HG03457 (cell line): ENCODE measurements around the gene WDR87.

Experiments
- ATAC-seq: cut with Tn5 transposase; IDR thresholded peaks from one replicate; pipeline ENCODE4 v1.9.1; 2021; ENCODE audit warnings: moderate number of reproducible peaks; ENCODE audit not compliant: unreplicated experiment

Gene WDR87

DNA sequence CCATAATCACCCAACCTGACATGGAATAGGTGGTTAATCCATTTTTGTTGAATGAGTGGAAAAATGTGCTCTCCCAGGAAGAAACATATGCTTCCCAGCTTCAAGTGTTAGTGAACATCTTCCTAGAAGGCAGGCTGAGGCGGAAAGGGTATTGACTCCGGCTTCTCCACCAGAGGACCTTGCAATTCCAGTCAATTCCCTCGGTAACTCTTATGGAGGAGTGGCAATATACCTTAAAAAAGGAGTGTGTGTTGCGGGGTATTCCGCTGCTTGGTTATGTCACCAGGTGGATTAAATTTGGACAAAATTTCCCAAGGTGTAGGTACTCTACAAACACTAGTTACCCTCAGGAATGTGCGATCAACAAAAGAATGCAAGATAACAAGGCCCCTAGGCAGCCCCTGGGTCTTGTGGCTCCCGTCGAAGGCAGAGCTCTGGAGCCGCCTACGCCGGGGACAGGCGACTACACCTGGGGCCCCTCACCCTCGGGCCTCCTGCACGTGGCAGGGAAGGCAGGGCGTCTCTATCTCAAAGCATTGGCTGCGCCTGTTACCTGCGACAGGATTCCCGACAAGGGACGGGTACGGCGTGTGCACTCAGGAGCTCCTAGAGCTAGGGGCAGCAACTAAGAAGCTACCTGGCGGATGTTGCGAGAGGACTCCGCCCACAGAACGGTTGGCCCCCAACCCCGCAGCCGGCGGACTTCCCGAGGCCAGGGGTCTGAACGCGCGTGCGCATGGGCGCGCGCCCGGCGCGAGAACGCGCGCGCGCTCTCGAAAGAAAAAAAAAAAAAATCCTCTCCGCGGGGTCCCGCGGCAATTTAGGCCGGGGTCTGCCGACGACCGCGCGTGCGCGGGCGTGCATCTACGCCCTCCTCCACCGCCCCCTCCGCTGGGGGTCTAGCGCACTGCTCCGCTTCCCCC is at the start of gene WDR87:
Gene WDR87, minus strand, starts transcription at position 649 of the 923 bp plus-strand sequence. CDS start 8,355 bp downstream, outside the sequence.
- ATAC-seq, result no peak

DNA sequence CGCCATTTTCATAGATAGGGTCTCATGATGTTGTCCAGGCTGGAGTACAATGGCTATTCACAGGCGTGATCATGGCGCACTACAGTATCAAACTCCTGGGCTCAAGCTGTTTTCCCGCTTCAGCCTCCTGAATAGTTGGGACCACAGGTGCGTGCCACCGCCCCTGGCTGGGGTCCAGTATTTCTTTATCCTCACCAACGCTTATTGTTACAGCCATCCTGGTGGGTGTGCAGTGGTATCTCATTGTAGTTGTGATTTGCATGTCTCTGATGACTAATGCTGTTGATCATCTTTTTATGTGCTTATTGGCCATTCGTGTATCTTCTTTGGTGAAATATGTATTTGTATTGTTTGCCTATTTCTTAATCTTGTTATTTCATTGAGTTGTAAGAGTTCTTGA is 49.6 kb upstream of the WDR87 start:
- ATAC-seq, result no peak

DNA sequence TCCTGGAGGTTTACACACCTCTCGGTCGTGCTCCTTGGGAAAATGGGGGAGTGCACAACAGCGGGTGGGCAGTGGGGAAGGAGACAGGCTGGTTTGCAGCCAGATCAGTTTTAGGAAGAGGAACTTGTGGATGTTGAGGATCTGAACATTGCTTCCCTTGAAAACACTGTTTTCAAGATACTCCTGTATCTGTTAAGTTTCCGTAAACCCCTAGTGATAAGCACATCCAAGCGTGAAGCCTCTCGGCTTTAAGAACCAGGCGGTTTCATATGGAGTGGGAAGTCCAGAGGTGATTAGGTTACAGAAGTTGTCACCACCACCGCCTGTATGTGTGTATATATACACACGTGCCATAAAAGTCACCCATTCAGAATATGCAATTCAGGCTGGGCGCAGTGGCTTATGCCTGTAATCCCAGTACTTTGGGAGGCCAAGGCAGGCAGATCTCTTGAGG is 48.1 kb upstream of the WDR87 start:
- no peak for ATAC-seq

DNA sequence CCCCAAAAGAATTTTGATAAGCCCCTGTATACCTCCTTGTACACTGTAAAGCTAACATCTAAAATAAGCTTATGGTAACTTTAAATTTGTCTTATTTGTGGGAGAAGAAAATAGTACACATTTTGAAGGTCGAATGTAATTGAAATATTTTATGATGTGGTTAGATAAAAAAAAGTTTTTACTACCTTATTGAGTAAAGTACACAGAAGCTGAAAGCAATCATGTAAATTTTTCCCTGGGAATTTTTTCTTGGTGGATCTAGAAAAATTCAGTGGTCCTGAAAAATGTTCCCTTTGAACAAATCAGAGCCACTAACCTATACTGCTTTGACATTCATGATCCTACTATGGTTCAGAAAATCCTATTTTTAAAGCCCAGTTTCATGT is 47.5 kb upstream of the WDR87 start:
- ATAC-seq, result no peak

DNA sequence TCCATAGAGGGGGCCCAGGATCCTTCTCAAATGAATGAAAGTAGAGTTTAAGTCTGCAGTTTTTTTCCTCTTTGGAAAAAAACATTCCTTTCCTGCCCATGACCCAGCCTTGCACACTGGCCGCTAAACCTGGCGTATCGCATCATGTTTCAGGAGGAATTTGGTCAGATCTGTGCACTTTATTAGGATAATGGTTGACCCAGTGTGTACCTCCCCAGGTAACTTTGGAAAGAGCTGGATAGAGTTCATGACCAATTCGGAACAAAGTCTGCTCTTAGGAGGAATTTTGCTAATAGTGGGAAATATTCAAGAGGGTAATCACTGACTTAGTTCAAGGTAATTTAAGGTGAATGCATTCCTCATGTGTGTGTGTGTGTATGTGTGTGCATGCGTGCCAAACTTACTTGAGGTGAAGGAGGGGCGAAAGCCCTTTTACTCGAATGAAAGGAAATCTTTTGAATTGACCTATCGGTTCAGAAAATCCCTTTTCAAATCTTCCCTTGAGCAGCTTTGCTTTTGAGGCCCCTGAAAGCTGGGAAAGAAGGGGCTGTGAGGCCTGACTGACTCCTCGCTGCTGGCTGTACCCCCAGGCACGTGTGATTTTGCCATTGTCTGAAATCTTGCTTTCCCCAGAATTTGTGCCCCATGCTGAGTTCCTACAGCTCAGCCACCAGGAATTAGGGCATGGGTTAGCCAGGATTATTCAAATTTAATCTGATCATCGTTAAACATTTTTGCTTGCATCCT is 47.0 kb upstream of the WDR87 start:
- ATAC-seq, result no peak

DNA sequence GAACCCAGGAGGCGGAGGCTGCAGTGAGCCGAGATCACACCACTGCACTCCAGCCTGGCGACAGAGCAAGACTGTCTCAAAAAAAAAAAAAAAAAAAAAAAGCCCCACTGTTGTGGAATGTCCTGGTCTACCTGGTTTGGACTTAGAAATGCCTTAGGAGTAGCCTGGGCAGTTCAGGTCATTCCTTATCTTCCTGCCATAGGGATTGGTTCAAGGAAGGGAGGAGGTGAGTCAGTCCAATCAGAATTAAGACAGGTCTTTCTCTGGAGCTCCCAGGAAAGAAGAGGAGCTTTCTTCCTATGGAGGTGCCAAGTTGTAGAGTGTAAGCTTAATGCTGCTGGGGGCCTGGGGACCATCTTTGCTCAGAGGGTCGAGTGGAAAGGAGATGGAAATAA is 45.4 kb upstream of the WDR87 start:
- ATAC-seq, result no peak

DNA sequence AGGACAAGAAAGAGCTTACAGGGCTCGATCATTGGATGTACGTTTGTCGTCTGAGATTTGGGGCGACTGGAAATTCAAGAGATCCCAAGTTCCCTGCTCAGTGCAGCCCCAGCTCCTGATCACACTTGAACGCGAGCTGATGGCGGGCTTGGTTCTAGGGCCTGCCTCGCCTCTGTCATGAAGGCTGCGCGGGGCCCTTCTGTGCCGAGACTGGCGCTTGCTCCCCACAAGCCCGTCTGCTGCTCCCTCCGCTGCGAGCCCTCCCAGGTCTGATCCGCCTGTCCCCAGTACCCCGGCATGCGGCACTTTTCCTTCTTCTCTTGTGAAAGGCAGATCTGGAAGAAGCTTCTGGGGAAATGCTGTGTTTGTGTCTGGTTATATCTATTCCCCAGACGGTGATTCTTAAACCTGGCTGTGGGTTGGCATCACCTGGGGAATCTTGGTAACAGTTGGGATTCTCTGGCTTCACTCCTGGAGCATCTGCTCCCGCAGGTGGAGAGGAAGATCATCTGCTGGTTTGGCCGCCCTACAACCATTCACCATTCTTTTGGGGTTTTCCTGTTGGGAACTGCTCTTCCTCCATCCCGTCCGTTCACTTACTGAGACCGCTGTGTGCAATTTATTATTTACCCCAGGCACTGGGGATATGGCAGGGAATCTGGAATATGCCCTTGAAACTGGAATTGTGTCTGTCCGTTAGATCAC is 44.2 kb upstream of the WDR87 start:
- no peak for ATAC-seq

DNA sequence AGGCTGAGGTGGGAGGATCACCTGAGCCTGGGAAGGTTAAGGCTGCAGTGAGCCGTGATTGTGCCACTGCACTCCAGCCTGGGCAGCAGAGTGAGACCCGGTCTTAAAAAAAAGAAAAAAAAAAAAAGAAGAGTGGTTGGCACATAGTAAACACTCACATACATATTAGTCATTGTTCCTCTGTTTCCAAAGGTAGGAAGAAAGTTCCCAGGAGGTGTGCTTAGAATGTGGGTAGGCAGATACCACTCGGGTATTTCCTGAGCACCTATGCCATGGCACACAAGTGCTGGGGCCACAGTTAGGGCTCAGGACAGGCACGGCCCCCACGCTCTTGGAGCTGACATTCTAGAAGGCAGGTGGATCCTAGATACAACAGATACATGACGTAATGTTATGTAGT is 42.0 kb upstream of the WDR87 start:
- ATAC-seq, result no peak

DNA sequence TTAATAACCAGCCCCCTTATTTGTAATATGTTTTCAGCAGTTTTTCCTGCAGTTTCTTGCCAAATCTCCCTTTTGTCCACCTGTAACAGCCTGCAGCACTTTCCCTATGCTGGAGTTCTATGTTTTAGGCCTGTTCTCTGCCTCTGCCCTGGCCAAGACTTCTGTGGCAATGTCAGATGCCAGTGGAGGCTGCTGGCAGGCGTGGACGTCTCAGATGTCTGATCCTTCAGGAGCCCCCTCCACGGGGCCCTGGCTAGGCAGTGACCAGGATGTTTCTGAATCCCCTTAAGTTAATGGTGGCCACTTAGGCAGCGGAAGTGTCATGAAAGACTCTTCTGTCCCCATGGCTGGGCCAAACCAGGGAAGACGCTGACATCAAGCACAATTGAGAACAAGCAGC is 41.4 kb upstream of the WDR87 start:
- no peak for ATAC-seq

DNA sequence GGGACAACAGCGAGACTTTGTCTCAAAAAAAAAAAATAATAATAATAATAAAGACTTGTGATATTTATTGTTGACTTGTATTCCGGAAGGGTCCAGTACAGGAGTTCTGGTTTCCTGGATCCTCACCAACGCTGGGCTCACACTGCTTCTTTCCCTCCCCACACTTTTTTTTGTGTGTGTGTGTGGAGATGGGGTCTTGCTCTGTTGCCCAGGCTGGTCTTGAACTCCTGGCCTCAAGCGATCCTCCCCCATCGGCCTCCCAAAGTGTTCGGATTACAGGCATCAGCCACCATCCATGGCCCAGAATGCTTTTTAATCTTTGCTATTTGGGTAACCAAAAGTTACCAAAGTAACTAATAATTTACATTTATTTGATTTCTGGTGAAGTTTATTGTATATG is 39.7 kb upstream of the WDR87 start:
- no peak for ATAC-seq

DNA sequence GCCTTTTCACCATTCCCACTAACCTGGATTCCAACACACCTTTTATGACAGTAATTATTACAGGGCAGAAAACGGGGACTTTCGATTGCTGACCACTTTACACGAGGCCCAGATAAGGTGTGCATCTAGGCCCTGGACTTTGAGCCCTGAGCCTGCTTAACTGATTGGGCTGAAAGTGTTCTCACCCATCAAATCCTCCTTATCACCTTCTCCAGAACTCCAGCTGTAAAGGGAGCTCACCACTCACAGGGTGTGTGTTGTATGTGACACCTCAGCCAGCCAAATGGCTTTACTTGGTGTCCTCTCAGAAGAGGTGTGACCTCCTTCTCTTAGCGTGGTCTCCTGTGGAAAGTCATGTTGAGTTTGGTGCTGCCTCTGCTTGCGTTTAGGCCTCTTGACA is 37.1 kb upstream of the WDR87 start:
- ATAC-seq, result no peak

DNA sequence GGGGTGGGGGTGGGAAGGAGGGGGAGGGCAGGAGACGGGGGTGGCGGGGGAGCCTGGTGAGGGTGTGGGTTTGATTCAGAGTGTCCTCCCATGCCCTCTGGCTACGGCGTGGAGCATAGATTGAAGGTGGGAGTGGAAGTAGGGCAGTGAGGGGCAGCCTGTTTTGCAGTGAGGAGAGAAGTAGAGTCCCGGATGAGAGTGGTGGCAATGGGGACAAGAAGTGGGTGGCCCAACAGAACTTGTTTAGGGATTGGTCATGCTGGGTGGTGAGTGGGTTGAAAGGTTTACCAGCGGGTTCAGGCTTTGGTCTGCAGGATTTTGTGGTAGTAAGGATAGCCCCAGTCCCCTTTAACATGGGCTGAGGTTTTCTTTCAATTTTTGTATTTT is 36.1 kb upstream of the WDR87 start:
- ATAC-seq, result no peak

DNA sequence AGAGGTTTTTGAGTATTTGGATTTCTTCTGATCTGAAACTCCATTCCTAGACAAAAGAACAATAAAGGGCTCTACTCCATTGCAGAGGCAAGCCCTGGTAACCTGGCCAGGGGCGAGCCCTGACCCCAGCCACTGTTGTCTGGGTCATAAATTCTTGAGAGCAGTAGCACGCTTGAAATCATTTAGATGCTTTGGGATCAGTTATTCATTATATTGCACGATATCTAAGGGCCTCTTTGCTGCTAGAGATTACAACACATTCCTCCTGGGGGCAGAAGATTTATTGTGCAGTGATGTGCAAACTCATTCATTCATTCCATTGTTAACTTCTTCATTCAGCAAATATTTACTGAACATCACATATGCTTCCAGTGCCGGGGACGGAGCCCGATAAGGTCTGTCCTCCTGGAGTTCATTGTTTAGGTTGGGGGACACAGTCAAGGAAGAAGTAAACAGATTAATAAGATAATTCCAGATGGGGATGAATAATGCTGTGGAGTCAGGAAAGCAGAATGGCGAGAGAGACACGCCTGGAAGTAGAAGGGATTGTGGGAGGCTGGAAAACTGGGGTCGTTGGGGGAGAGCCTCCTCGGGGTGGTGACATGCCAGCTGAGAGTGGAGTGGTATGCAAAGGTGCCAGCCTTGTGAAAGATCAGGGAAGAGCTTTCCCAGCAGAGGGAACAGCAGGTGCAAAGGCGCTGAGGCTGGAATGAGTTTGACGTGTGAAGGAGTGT is 35.6 kb upstream of the WDR87 start:
- ATAC-seq, result no peak

DNA sequence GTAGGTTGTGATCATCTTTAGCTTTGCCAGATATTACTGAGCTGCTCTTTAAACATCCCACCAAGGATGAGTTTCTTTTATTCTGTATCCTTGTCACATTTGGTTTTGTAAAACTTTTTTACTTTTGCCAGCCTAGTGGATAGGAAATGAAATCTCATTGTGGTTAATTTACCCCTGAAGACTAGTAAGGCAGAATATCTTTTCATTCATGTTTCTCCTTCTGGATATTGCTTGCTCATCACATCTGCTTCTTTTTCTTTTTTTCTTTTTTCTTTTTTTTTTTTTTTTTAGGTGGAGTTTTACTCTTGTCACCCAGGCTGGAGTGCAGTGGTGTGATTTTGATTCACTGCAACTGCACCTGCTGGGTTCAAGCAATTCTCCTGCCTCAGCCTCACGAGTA is 32.0 kb upstream of the WDR87 start:
- ATAC-seq, result no peak

DNA sequence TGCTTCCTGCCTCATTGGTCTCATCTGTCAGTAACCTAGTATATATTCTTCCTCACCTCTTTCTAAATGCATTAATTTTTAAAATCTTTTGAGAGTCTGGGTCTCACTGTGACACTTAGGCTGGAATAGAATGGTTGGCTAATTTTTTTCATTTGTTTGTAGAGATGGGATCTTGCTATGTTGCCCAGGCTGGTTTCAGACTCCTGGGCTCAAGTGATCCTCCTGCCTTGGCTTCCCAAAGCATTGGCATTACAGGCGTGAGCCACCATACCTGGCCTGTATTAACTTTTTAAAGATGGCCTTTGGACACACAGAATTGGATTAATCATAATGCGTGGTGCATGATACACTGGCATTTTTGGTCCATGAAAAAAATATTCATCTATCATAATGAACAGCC is 30.5 kb upstream of the WDR87 start:
- ATAC-seq, result no peak

DNA sequence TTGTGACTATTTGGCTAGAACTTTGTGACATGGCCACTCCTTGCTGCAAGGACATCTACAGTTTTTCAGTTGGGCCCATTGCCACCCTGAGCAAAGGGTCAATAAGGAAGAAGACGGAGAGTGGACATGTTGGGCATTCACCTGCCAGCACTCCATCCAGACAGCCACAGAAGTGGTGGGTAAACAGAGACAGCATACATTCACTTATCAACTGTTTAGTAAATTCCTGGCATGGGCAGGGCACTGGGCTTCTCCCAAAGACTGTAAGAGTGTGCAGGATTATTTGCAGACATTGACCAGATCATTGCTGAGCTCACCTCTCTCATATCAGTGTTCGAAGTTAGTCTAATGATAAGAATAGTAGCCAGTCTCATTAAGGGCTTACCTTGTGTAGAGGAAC is 29.8 kb upstream of the WDR87 start:
- no peak for ATAC-seq

DNA sequence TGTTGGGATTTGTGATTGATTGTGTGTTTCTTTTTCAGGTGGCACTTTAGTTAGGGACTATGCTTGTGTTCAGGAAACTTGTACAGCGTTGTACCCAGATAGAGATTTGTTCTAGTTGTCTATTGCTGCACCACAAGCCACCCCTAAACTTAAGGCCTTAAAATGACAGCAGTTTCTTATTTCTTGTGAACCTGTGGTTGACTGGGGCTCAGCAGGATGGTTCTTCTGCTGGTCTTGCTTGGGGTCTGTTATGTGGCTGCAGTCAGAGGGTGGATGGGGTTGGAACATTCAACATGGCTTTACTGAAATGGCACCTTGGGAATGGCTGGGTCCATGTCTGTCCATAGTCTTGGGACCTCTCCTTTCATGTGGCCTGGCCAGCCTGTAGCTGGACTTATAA is 28.9 kb upstream of the WDR87 start:
- ATAC-seq, result no peak

DNA sequence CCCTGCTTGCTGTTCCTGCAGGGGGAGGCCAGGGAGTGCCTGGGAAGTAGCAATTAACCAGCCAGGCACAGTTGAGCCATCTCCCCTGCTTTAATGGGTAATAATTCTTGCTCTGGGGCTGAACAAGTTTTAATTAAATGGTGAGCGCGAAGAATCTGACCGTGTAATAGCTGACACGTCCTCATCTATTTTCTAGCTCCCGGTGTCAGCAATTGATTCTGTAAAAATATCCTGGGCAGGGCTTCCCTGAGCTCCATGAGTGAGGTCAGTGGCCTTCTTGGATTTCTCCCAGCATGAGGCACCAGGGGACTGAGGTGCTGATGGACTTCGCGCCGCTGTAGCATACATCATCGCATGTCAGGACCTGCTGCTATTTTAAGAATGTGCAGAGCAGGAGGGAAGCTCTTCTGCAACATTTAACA is 27.6 kb upstream of the WDR87 start:
- no peak for ATAC-seq

DNA sequence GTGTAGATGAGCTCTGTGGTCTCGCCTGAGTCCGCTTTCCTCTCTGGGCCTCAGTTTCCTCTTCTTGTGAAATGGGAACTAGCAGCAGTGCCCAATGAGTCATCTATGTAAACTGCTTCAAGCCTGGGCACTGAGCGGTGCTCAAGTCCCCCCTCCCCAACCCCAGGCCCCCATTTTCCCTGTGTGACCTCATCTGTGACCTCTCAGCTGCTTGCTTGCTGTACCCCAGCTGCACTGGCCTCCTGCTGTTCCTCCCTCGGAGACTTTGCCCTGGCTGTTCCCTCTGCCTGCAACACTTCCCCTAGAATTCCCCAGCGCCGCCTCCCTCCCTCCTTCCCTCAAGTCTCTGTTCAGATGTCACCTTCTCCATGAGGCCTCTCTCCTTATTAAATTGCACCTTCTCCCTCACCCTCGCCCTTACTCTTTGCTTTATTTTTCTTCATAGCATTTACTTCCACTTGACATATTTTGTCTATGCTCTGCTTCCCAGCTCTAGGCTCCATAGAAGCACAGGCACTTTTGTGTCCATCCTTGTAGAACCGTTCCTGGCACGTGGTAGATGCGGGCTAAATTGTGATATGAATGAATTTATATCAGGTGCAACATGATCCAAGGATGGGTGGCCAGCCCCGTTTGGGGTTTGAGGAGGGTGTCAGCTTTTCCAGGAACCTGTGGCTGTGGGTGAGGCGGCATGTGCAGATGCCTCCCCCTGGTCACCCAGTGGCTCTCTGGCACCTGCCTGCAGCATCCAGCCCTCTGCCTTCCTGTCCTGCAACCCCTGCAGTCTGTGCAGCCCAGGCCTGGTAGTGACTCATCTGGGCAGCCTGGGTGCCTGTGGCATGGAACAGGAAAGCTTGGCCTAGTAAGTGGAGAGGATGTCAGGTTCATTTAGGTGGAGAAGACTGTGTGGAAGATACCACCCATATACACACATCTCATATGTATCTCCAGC is 26.9 kb upstream of the WDR87 start:
- ATAC-seq, result no peak
